Type B pancreatic cell (in vitro differentiated cells): ENCODE data around the gene HBZ. TPM values are rescaled to one million over a fixed set of nuclear protein-coding genes. Genes with fewer than 3 reads are reported as not detected.

ENCODE experiments used
- DNase-seq: peaks from one replicate; pipeline ENCODE4 v3.0.0; 2021; ENCODE audit warnings: mixed read lengths; ENCODE audit not compliant: unreplicated experiment; ENCODE audit errors: extremely low spot score
- H3K27ac Mint-ChIP-seq: 2 replicates; pipeline ENCODE4 v1.8.0; 2021; ENCODE audit warnings: mild to moderate bottlenecking, mixed read lengths
- H3K27me3 Mint-ChIP-seq: 2 replicates; pipeline ENCODE4 v1.8.0; 2021; ENCODE audit warnings: mixed read lengths
- H3K36me3 Mint-ChIP-seq: 2 replicates; pipeline ENCODE4 v1.8.0; 2021; ENCODE audit warnings: mixed read lengths
- H3K4me1 Mint-ChIP-seq: one replicate; pipeline ENCODE4 v1.8.0; 2021; ENCODE audit warnings: mixed read lengths; ENCODE audit not compliant: unreplicated experiment
- H3K4me3 Mint-ChIP-seq: 2 replicates; pipeline ENCODE4 v1.8.0; 2021; ENCODE audit warnings: mild to moderate bottlenecking, mixed read lengths
- H3K9me3 Mint-ChIP-seq: 2 replicates; pipeline ENCODE4 v1.8.0; 2021; ENCODE audit warnings: mixed read lengths
- CTCF ChIP-seq: fragments of 200-600 bp; sonication (generic); conservative IDR thresholded peaks from 2 replicates; pipeline ENCODE4 v1.5.0; 2021; ENCODE audit warnings: antibody characterized with exemption, mild to moderate bottlenecking
- total RNA-seq: library from RNA; stranded (reverse); gene quantifications from 2 replicates; pipeline ENCODE4 v1.2.1, GENCODE V29; 2021; ENCODE audit warnings: low replicate concordance

HBZ gene
- total RNA-seq, 1 donor from 2014 or later, result not detected

- no peak for DNase-seq
- H3K27me3 Mint-ChIP-seq, result no peaks in the 10 kb centered on the region
- H3K27ac Mint-ChIP-seq, result no peak overlapping the region
These were observed 23.4 kb upstream of the HBZ start for GRCh38 chr16:129075-129474.

GRCh38 chr16:130533-131173, 21.8 kb upstream of the HBZ start:
- Mint-ChIP-seq H3K27me3 (no peaks in the 10 kb centered on the region), H3K4me3 (no peak overlapping the region), H3K4me1 (no peaks in the 10 kb centered on the region), H3K36me3 (peaks cover 4% of the 10 kb centered on the region), H3K27ac (no peak overlapping the region), H3K9me3 (no peaks in the 10 kb centered on the region)
- TF ChIP-seq CTCF, result no peak
- DNase-seq, result no peak

More at GRCh38 chr16:129075-129474, 23.4 kb upstream of the HBZ start:
- peaks cover under 1% of the 10 kb centered on the region for H3K36me3 Mint-ChIP-seq
- H3K9me3 Mint-ChIP-seq, result no peaks in the 10 kb centered on the region
- no peaks in the 10 kb centered on the region for H3K4me1 Mint-ChIP-seq
- H3K4me3 Mint-ChIP-seq, result no peak overlapping the region
- TF ChIP-seq CTCF, result no peak

GRCh38 chr16:132120-132519, 20.3 kb upstream of the HBZ start:
- Mint-ChIP-seq H3K9me3 (no peaks in the 10 kb centered on the region), H3K4me3 (no peak overlapping the region), H3K36me3 (peaks cover 8% of the 10 kb centered on the region), H3K4me1 (peaks cover 6% of the 10 kb centered on the region), H3K27ac (no peak overlapping the region), H3K27me3 (no peaks in the 10 kb centered on the region)
- DNase-seq, result no peak
- TF ChIP-seq CTCF, result no peak

- Mint-ChIP-seq H3K4me1 (peaks cover 6% of the 10 kb centered on the region), H3K4me3 (no peak overlapping the region), H3K36me3 (peaks cover 8% of the 10 kb centered on the region), H3K9me3 (no peaks in the 10 kb centered on the region), H3K27ac (no peak overlapping the region), H3K27me3 (no peaks in the 10 kb centered on the region)
- no peak for TF ChIP-seq CTCF
- DNase-seq, result no peak
These were observed 18.7 kb upstream of the HBZ start for GRCh38 chr16:133716-134115.

- H3K36me3 Mint-ChIP-seq, result peaks cover 8% of the 10 kb centered on the region
- H3K4me3 Mint-ChIP-seq, result peak overlapping the region; percentile 89
- no peak for TF ChIP-seq CTCF
- no peaks in the 10 kb centered on the region for H3K9me3 Mint-ChIP-seq
- H3K27ac Mint-ChIP-seq, result peak overlapping the region; percentile 59
- peak; percentile 76 for DNase-seq
- H3K27me3 Mint-ChIP-seq, result no peaks in the 10 kb centered on the region
- H3K4me1 Mint-ChIP-seq, result peaks cover 6% of the 10 kb centered on the region
These were observed 14.4 kb upstream of the HBZ start for GRCh38 chr16:138049-138417.
